Measurements from ENCODE around the gene FAM110D. TPM values are rescaled to one million over a fixed set of nuclear protein-coding genes. Genes with fewer than 3 reads are reported as not detected.

The FAM110D gene
- total and polyA plus RNA-seq, 2 donors (not counting 3 experiments of a cell fraction or from before 2014, with no cell fraction given): 2.6 to 5.1 TPM

DNA sequence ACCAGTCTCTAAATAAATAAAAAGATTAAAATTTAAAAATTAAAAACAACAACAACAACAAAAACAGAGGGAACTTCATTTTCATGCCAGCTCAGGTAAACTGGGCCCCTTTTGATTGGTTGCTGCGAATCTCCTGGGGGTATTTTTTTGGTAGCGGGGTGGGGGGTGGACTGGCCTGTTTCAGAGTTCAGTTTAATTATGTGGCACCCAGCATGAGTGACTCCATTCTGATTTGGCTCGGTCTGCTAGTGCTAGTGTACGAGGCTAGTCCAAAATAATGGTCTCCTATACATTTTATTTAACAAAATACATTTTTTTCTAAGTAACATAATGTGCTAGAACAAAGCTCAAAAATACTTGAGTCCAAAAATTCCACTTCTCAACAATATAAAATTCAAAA is 29.1 kb upstream of the FAM110D start:
- ChIA-PET CTCF (interaction anchor here (0.8 to 7.7 kb wide), 4 partner anchors 9 to 94 kb away, joined by 3 to 62 read pairs (median 16); no protein-coding TSS in a partner anchor), POLR2A (no interaction called here)
- intact Hi-C loops (cut with micrococcal nuclease) (no loop called here), dilution Hi-C loops (cut with MboI; ENCODE audit: extremely low pct_ligation_motif_present, low sequenced_read_pairs) (no loop called here)
- Histone ChIP-seq H2AFZ (ENCODE audit: low read depth, low read length) (no peak overlapping the region), H3K9me1 (replicated peaks; ENCODE audit: control insufficient read depth, extremely low read depth, insufficient read depth, low read length) (no peaks in the 10 kb centered on the region), H3K4me3 (replicated peaks in 1 of 3; ENCODE audit: insufficient read depth in 1 of 3, low read depth in 1 of 3, low read length in 3 of 3) (no peak overlapping the region), H3K27me3 (ENCODE audit: control insufficient read depth in 2 of 2, insufficient read depth in 2 of 2, low read length in 2 of 2) (no peaks in the 10 kb centered on the region), H3K4me1 (ENCODE audit: control insufficient read depth, extremely low read depth, insufficient read depth, low read length) (peaks cover 8% of the 10 kb centered on the region), H3K4me2 (ENCODE audit: insufficient read depth, low read length) (no peak overlapping the region), H3K9ac (replicated peaks; ENCODE audit: extremely low read depth, insufficient read depth, low read length) (no peak overlapping the region), H4K20me1 (replicated peaks; ENCODE audit: control insufficient read depth, extremely low read depth, insufficient read depth, low read length) (no peaks in the 10 kb centered on the region), H3K9me3 (replicated peaks; ENCODE audit: control insufficient read depth, insufficient read depth, low read length) (no peaks in the 10 kb centered on the region), H3K79me2 (ENCODE audit: control insufficient read depth, insufficient read depth, low read length) (no peaks in the 10 kb centered on the region), H3K36me3 (ENCODE audit: control insufficient read depth in 2 of 2, extremely low read depth in 1 of 2, insufficient read depth in 2 of 2, low read length in 2 of 2) (no peaks in the 10 kb centered on the region), H3K27ac (ENCODE audit: insufficient read depth, low read depth, low read length) (no peak overlapping the region)
- no peak for FAIRE-seq
- TF ChIP-seq, protein P1, sequence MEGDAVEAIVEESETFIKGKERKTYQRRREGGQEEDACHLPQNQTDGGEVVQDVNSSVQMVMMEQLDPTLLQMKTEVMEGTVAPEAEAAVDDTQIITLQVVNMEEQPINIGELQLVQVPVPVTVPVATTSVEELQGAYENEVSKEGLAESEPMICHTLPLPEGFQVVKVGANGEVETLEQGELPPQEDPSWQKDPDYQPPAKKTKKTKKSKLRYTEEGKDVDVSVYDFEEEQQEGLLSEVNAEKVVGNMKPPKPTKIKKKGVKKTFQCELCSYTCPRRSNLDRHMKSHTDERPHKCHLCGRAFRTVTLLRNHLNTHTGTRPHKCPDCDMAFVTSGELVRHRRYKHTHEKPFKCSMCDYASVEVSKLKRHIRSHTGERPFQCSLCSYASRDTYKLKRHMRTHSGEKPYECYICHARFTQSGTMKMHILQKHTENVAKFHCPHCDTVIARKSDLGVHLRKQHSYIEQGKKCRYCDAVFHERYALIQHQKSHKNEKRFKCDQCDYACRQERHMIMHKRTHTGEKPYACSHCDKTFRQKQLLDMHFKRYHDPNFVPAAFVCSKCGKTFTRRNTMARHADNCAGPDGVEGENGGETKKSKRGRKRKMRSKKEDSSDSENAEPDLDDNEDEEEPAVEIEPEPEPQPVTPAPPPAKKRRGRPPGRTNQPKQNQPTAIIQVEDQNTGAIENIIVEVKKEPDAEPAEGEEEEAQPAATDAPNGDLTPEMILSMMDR (IDR thresholded peaks at IDR 0.05; ENCODE audit: extremely low read depth in 1 of 2, insufficient read depth in 1 of 2, low read depth in 1 of 2, low read length in 2 of 2): no peak
- no peak for DNase-seq (ENCODE audit: low read depth, low spot score)
- BruUV-seq (replicated peaks): no TSS peak

DNA sequence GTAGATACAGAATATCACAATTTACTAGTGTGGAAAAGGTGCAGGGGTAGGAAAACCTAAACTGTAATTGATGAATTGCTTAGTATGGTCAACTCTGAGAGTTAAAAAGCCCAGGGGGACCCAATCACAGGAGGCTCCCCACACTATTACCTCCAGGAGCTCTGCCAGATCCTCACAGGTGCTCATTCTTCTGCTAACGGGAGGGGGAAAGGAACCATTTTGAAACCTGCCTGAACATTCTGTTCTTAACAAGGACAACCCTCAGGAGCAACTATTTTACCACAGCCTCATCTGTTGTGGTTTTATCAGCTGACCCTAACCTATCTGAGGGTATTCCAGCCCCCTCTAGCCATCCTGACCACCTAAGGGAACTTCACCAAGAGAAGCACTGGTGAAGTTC is 28.2 kb upstream of the FAM110D start:
- Histone ChIP-seq H3K9ac (replicated peaks; ENCODE audit: extremely low read depth, insufficient read depth, low read length) (no peak overlapping the region), H3K79me2 (ENCODE audit: control insufficient read depth, insufficient read depth, low read length) (no peaks in the 10 kb centered on the region), H3K4me3 (replicated peaks in 1 of 3; ENCODE audit: insufficient read depth in 1 of 3, low read depth in 1 of 3, low read length in 3 of 3) (no peak overlapping the region), H2AFZ (ENCODE audit: low read depth, low read length) (no peak overlapping the region), H3K9me3 (replicated peaks; ENCODE audit: control insufficient read depth, insufficient read depth, low read length) (no peaks in the 10 kb centered on the region), H4K20me1 (replicated peaks; ENCODE audit: control insufficient read depth, extremely low read depth, insufficient read depth, low read length) (no peaks in the 10 kb centered on the region), H3K9me1 (replicated peaks; ENCODE audit: control insufficient read depth, extremely low read depth, insufficient read depth, low read length) (no peaks in the 10 kb centered on the region), H3K4me1 (ENCODE audit: control insufficient read depth, extremely low read depth, insufficient read depth, low read length) (peaks cover 8% of the 10 kb centered on the region), H3K36me3 (ENCODE audit: control insufficient read depth in 2 of 2, extremely low read depth in 1 of 2, insufficient read depth in 2 of 2, low read length in 2 of 2) (no peaks in the 10 kb centered on the region), H3K27ac (ENCODE audit: insufficient read depth, low read depth, low read length) (no peak overlapping the region), H3K27me3 (ENCODE audit: control insufficient read depth in 2 of 2, insufficient read depth in 2 of 2, low read length in 2 of 2) (no peaks in the 10 kb centered on the region), H3K4me2 (ENCODE audit: insufficient read depth, low read length) (no peak overlapping the region)
- dilution Hi-C loops (cut with MboI; ENCODE audit: extremely low pct_ligation_motif_present, low sequenced_read_pairs): no loop called here
- no TSS peak for BruUV-seq (replicated peaks)
- DNase-seq (ENCODE audit: low read depth, low spot score) (no peak), FAIRE-seq (no peak)
- ChIA-PET POLR2A (no interaction called here), CTCF (interaction anchor here (1.1 to 6.5 kb wide), 3 partner anchors 8 to 14 kb away, joined by 4 to 62 read pairs (median 5); no protein-coding TSS in a partner anchor)
- TF ChIP-seq POLR2AphosphoS5 (IDR thresholded peaks at IDR 0.05; ENCODE audit: insufficient read depth, low read depth, low read length) (no peak), GATA2 (IDR thresholded peaks at IDR 0.05; ENCODE audit: insufficient read depth, insufficient read length, low read depth, low read length) (no peak), EZH2 (IDR thresholded peaks at IDR 0.05; ENCODE audit: borderline replicate concordance, low read depth, low read length, severe bottlenecking) (no peak), MYC (IDR thresholded peaks at IDR 0.05; ENCODE audit: low read depth, low read length) (no peak), FOS (IDR thresholded peaks at IDR 0.05; ENCODE audit: borderline replicate concordance, insufficient read depth, low read length) (no peak), JUN (IDR thresholded peaks at IDR 0.05; ENCODE audit: borderline replicate concordance, insufficient read depth, insufficient read length, low read depth) (no peak), POLR2A (IDR thresholded peaks at IDR 0.05; ENCODE audit: low read depth, low read length) (no peak)
- TF ChIP-seq, protein P2, sequence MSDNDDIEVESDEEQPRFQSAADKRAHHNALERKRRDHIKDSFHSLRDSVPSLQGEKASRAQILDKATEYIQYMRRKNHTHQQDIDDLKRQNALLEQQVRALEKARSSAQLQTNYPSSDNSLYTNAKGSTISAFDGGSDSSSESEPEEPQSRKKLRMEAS (IDR thresholded peaks at IDR 0.05; ENCODE audit: insufficient read depth, insufficient read length): no peak
- TF ChIP-seq, protein P1 (IDR thresholded peaks at IDR 0.05; ENCODE audit: extremely low read depth in 1 of 2, insufficient read depth in 1 of 2, low read depth in 1 of 2, low read length in 2 of 2): no peak
- intact Hi-C loops (cut with micrococcal nuclease): no loop called here

All from endothelial cell of umbilical vein (primary cell).